Omental fat pad (tissue), 4 donors: ENCODE results near the gene GORASP1. TPM values are rescaled to one million over a fixed set of nuclear protein-coding genes. Genes with fewer than 3 reads are reported as not detected.
"Not testable (repeated sequence)": the region's sequence is repeated elsewhere in the genome, so short reads cannot be mapped to it uniquely, and the experiment has no call there.

Source experiments
- ATAC-seq: fragments of 150-250 bp; one replicate; pipeline ENCODE4 v1.9.1; 2016; ENCODE audit warnings: mild to moderate bottlenecking, moderate library complexity; ENCODE audit not compliant: low FRiP score
- DNase-seq: peaks from one replicate; pipeline ENCODE4 v3.0.0-alpha.2; 2019; ENCODE audit warnings: low spot score
- CTCF ChIP-seq, 3 donors: fragments of 450-650 bp; IDR thresholded peaks; one replicate each; pipeline ENCODE4 v1.5.1; 2016 to 2017; ENCODE audit warnings: antibody characterized with exemption in 3 of 3, mild to moderate bottlenecking in 3 of 3, moderate library complexity in 2 of 3
- total RNA-seq, 4 donors: library from RNA; depleted of rRNA; stranded (reverse); fragments of >200 nt; gene quantifications; one replicate each; pipeline ENCODE4 v1.1.0, GENCODE V29; 2016

The GORASP1 gene
- total RNA-seq, 4 donors from 2014 or later: 38.7 to 56.4 (median 51.0) TPM

- ATAC-seq: no peak
- no peak for DNase-seq
- TF ChIP-seq CTCF (IDR thresholded peaks at IDR 0.05): no peak
Measured at GRCh38 chr3:39064646-39065045, 42.8 kb downstream of the GORASP1 start.

GRCh38 chr3:39063143-39063542 is 44.3 kb downstream of the GORASP1 start:
- no peak for ATAC-seq
- DNase-seq: no peak
- TF ChIP-seq CTCF (IDR thresholded peaks at IDR 0.05): no peak

GRCh38 chr3:39062180-39062579 is 45.2 kb downstream of the GORASP1 start:
- TF ChIP-seq CTCF (IDR thresholded peaks at IDR 0.05): no peak
- ATAC-seq: no peak
- no peak for DNase-seq

GRCh38 chr3:39061228-39061627 is 46.2 kb downstream of the GORASP1 start:
- ATAC-seq, DNase-seq: not testable (repeated sequence)

GRCh38 chr3:39056151-39056550 is 51.3 kb downstream of the GORASP1 start:
- DNase-seq (no peak), ATAC-seq (no peak)
- TF ChIP-seq CTCF (IDR thresholded peaks at IDR 0.05): no peak

- no peak for DNase-seq
- no peak for TF ChIP-seq CTCF (IDR thresholded peaks at IDR 0.05)
Measured at GRCh38 chr3:39053696-39054095, 53.7 kb downstream of the GORASP1 start.

GRCh38 chr3:39052583-39052982 is 54.8 kb downstream of the GORASP1 start:
- TF ChIP-seq CTCF (IDR thresholded peaks at IDR 0.05): no peak
- DNase-seq (no peak), ATAC-seq (no peak)

More at GRCh38 chr3:39053696-39054095, 53.7 kb downstream of the GORASP1 start:
- ATAC-seq: no peak
